ENCODE data around the gene NUMA1. TPM values are rescaled to one million over a fixed set of nuclear protein-coding genes. Genes with fewer than 3 reads are reported as not detected.

NUMA1 gene
- total and polyA plus RNA-seq, 2 of the 13 experiments (the other 11 are each of a cell fraction or from before 2014, with no cell fraction given) = 57.3 to 60.2 TPM

- TF ChIP-seq NFRKB (IDR thresholded peaks at IDR 0.05) = no peak
These were observed 49.0 kb upstream of the NUMA1 start (continued) for GRCh38 chr11:72129381-72129780.

GRCh38 chr11:72127923-72128322, 47.6 kb upstream of the NUMA1 start:
- FAIRE-seq = no peak
- H3K4me2 ChIP-seq (ENCODE audit: low read depth, low read length) = no peak overlapping the region
- H4K20me1 ChIP-seq (ENCODE audit: insufficient read depth, low read length) = no peaks in the 10 kb centered on the region
- no peak for ATAC-seq
- H3K27ac ChIP-seq (ENCODE audit: extremely low read length, insufficient read depth, low read length) = no peak overlapping the region
- no peak for DNase-seq (ENCODE audit: low spot score)
- no TSS peak for BruUV-seq (replicated peaks)
- H3K79me2 ChIP-seq (ENCODE audit: insufficient read depth, low read length) = no peaks in the 10 kb centered on the region
- no peaks in the 10 kb centered on the region for H3K4me1 ChIP-seq (ENCODE audit: insufficient read depth, low read length)
- intact Hi-C loops (cut with micrococcal nuclease; ENCODE audit: unreplicated experiment) (no loop called here), in situ Hi-C loops (cut with HindIII; ENCODE audit: extremely low pct_ligation_motif_present, low pct_unique_long_range_greater_than_20kb) (no loop called here)
- no peak overlapping the region for H3K4me3 ChIP-seq (replicated peaks in 1 of 3; ENCODE audit: insufficient read depth in 1 of 3, low read depth in 2 of 3, low read length in 3 of 3)
- H2AFZ ChIP-seq (ENCODE audit: low read length) = no peak overlapping the region
- POLR2A ChIA-PET = no interaction called here
- H3K9me3 ChIP-seq (ENCODE audit: low read length) = peaks cover 15% of the 10 kb centered on the region
- no peak overlapping the region for H3K9ac ChIP-seq (ENCODE audit: insufficient read depth, low read depth, low read length)
- CTCF ChIA-PET (ENCODE audit: low intra/inter-chr PET ratio, low total read pairs) = no interaction called here
- 25% methylated on average over 2 of the region's 2 CpGs for WGBS (ENCODE audit: low lambda C conversion rate)
- H3K36me3 ChIP-seq (replicated peaks in 1 of 2; ENCODE audit: control insufficient read depth in 1 of 2, insufficient read depth in 2 of 2, low read length in 2 of 2) = no peaks in the 10 kb centered on the region
- peaks cover 0 to 3% of the 10 kb centered on the region in 2 experiments; a peak in 3 of 5 replicates for H3K27me3 ChIP-seq (ENCODE audit: control insufficient read depth in 1 of 2, insufficient read depth in 2 of 2, low read length in 2 of 2)
- TF ChIP-seq FOXP4 (CRISPR knock-in tag; IDR thresholded peaks at IDR 0.05) (no peak), ZFP36L2 (CRISPR knock-in tag; IDR thresholded peaks at IDR 0.05) (no peak), TEAD2 (CRISPR knock-in tag; IDR thresholded peaks at IDR 0.05) (no peak), EZH2 (conservative IDR thresholded peaks at IDR 0.05; ENCODE audit: low read depth, low read length) (no peak), ZNF569 (CRISPR knock-in tag; IDR thresholded peaks at IDR 0.05; ENCODE audit: borderline replicate concordance) (no peak), ZNF329 (CRISPR knock-in tag; IDR thresholded peaks at IDR 0.05; ENCODE audit: low read depth) (no peak), LRRFIP1 (CRISPR knock-in tag; conservative IDR thresholded peaks at IDR 0.05) (no peak), NR2C2 (CRISPR knock-in tag; IDR thresholded peaks at IDR 0.05; ENCODE audit: borderline replicate concordance) (no peak), FLYWCH1 (CRISPR knock-in tag; IDR thresholded peaks at IDR 0.05) (no peak), NAIF1 (CRISPR knock-in tag; IDR thresholded peaks at IDR 0.05; ENCODE audit: borderline replicate concordance) (no peak), SCMH1 (CRISPR knock-in tag; IDR thresholded peaks at IDR 0.05; ENCODE audit: borderline replicate concordance) (no peak), ATF5 (CRISPR knock-in tag; IDR thresholded peaks at IDR 0.05; ENCODE audit: low read depth) (no peak), THAP9 (CRISPR knock-in tag; IDR thresholded peaks at IDR 0.05; ENCODE audit: borderline replicate concordance) (no peak), ZBTB1 (CRISPR knock-in tag; IDR thresholded peaks at IDR 0.05; ENCODE audit: borderline replicate concordance) (no peak), DPF2 (CRISPR knock-in tag; IDR thresholded peaks at IDR 0.05; ENCODE audit: borderline replicate concordance, low read depth) (no peak)
